A673 (cell line): ENCODE data around the gene ATG7. TPM values are rescaled to one million over a fixed set of nuclear protein-coding genes. Genes with fewer than 3 reads are reported as not detected.
A peak's percentile ranks its signal among the peaks of the same experiment; 100 is the strongest.

Experiments
- BruUV-seq: library from RNA; stranded (reverse); fragments of 400-500 nt; replicated peaks from 2 replicates; lab custom pipeline; 2021; lab: Mats Ljungman, UMichigan
- CTCF ChIA-PET: fragments of 300-600 bp; sonication (Branson Sonifier 250); formaldehyde crosslinking; loops from one replicate; lab custom pipeline; 2022; ENCODE audit warnings: antibody characterized with exemption; lab: Charles Lee
- POLR2A ChIA-PET: fragments of 300-600 bp; sonication (Branson Sonifier 250); formaldehyde crosslinking; loops from one replicate; lab custom pipeline; 2022; ENCODE audit warnings: antibody characterized with exemption; ENCODE audit not compliant: low non-redundant PET; lab: Charles Lee
- DNase-seq: peaks from one replicate; pipeline ENCODE4 v3.0.0-alpha.2; 2015; ENCODE audit warnings: low spot score
- H3K27ac ChIP-seq: fragments of 200-600 bp; sonication (generic); 2 replicates; pipeline ENCODE4 v1.5.1; 2016; ENCODE audit warnings: mixed run types, low read depth, mild to moderate bottlenecking, mixed read lengths, antibody characterized with exemption, low read length; ENCODE audit not compliant: poor library complexity, severe bottlenecking
- H3K27me3 ChIP-seq: fragments of 200-600 bp; sonication (generic); replicated peaks from 2 replicates; pipeline ENCODE4 v1.6.1; 2017; ENCODE audit warnings: mixed run types, low read depth, mild to moderate bottlenecking, mixed read lengths, antibody characterized with exemption, low read length; ENCODE audit not compliant: insufficient read depth, poor library complexity
- H3K36me3 ChIP-seq: fragments of 200-600 bp; sonication (generic); 2 replicates; pipeline ENCODE4 v1.6.1; 2016; ENCODE audit warnings: mixed run types, mild to moderate bottlenecking, mixed read lengths, antibody characterized with exemption, low read length; ENCODE audit not compliant: insufficient read depth, poor library complexity, severe bottlenecking
- H3K4me1 ChIP-seq: fragments of 200-600 bp; sonication (generic); 2 replicates; pipeline ENCODE4 v1.6.1; 2017; ENCODE audit warnings: mixed run types, mild to moderate bottlenecking, mixed read lengths, antibody characterized with exemption, low read length; ENCODE audit not compliant: insufficient read depth, poor library complexity, severe bottlenecking
- H3K4me3 ChIP-seq: fragments of 200-600 bp; sonication (generic); 2 replicates; pipeline ENCODE4 v1.5.1; 2016; ENCODE audit warnings: low read depth, mixed run types, mild to moderate bottlenecking, mixed read lengths, low read length; ENCODE audit not compliant: poor library complexity, severe bottlenecking
- H3K9me3 ChIP-seq: fragments of 200-600 bp; sonication (generic); 2 replicates; pipeline ENCODE4 v1.6.1; 2016; ENCODE audit warnings: mixed run types, low read depth, mild to moderate bottlenecking, mixed read lengths, antibody characterized with exemption, low read length; ENCODE audit not compliant: poor library complexity, severe bottlenecking
- EZH2 ChIP-seq: fragments of 200-600 bp; sonication (generic); IDR thresholded peaks from 2 replicates; pipeline ENCODE4 v1.6.1; 2017; ENCODE audit warnings: borderline replicate concordance, low read depth, mild to moderate bottlenecking, mixed read lengths, antibody characterized with exemption, low read length; ENCODE audit not compliant: poor library complexity, severe bottlenecking
- intact Hi-C: fragments of 100-400 bp; cut with micrococcal nuclease; formaldehyde crosslinking; loops from one replicate; pipeline ENCODE4 v1.10.0; 2022; ENCODE audit not compliant: unreplicated experiment
- total RNA-seq: library from RNA; stranded (reverse); gene quantifications from 2 replicates; pipeline ENCODE4 v1.2.3, GENCODE V29; 2021
- TF ChIP-seq, protein P1 (sequence below): fragments of 300-800, 200-600 bp; sonication (generic); conservative IDR thresholded peaks from 2 replicates; pipeline ENCODE4 v1.5.1; 2017; ENCODE audit warnings: low read depth, mild to moderate bottlenecking, antibody characterized with exemption, low read length, moderate library complexity, mixed read lengths

Gene ATG7
- total RNA-seq, 1 experiment from 2014 or later, result 30.9 TPM

DNA sequence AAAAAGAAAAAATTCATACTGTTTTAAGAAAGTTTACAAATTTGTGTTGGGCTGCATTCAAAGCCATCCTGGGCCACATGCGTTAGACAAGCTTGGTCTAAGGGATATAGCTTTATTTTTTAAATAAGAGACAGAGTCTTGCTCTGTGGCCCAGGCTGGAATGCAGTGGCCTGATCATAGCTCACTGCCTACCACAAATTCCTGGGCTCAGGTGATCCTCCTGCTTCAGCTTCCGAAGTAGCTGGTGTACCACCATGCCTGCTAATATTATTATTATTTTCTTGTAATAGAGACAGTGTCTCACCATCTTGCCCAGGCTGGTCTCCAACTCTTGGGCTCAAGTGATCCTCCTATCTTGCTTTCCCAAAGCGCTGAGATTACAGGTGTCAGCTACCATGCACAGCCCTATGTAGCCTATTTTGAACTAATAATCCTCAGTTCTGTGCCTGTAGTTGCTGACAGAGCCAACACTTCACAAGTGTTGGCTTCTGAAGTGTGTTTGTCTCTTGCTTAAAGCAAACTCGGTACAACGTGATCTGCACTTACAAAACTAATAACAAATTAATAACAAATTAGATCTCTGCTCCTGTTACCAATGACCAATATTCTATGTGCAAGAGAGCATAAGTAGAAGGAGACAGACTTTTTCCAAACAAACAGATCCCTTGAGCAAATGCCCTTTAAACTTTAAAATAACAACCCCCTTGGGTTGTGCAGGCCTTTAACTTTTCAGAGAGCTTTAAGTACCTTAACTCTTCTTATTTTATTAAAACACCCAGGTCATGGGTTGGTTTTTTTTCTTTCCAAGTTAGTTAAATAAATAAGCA is 236.4 kb downstream of the ATG7 start:
- no peak overlapping the region for H3K4me3 ChIP-seq
- POLR2A ChIA-PET, result interaction anchor here (0.6 to 0.7 kb wide), 3 partner anchors 26 to 47 kb away, joined by 3 to 7 read pairs (median 4); no protein-coding TSS in a partner anchor
- TF ChIP-seq, protein P1, sequence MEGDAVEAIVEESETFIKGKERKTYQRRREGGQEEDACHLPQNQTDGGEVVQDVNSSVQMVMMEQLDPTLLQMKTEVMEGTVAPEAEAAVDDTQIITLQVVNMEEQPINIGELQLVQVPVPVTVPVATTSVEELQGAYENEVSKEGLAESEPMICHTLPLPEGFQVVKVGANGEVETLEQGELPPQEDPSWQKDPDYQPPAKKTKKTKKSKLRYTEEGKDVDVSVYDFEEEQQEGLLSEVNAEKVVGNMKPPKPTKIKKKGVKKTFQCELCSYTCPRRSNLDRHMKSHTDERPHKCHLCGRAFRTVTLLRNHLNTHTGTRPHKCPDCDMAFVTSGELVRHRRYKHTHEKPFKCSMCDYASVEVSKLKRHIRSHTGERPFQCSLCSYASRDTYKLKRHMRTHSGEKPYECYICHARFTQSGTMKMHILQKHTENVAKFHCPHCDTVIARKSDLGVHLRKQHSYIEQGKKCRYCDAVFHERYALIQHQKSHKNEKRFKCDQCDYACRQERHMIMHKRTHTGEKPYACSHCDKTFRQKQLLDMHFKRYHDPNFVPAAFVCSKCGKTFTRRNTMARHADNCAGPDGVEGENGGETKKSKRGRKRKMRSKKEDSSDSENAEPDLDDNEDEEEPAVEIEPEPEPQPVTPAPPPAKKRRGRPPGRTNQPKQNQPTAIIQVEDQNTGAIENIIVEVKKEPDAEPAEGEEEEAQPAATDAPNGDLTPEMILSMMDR, result no peak
- no peak for TF ChIP-seq EZH2
- H3K36me3 ChIP-seq, result no peaks in the 10 kb centered on the region
- peak overlapping the region; percentile 71 for H3K27ac ChIP-seq
- DNase-seq, result no peak
- no peaks in the 10 kb centered on the region for H3K9me3 ChIP-seq
- no TSS peak for BruUV-seq
- intact Hi-C loops, result no loop called here
- no peaks in the 10 kb centered on the region for H3K27me3 ChIP-seq
- CTCF ChIA-PET, result no interaction called here
- peaks cover 31% of the 10 kb centered on the region for H3K4me1 ChIP-seq

DNA sequence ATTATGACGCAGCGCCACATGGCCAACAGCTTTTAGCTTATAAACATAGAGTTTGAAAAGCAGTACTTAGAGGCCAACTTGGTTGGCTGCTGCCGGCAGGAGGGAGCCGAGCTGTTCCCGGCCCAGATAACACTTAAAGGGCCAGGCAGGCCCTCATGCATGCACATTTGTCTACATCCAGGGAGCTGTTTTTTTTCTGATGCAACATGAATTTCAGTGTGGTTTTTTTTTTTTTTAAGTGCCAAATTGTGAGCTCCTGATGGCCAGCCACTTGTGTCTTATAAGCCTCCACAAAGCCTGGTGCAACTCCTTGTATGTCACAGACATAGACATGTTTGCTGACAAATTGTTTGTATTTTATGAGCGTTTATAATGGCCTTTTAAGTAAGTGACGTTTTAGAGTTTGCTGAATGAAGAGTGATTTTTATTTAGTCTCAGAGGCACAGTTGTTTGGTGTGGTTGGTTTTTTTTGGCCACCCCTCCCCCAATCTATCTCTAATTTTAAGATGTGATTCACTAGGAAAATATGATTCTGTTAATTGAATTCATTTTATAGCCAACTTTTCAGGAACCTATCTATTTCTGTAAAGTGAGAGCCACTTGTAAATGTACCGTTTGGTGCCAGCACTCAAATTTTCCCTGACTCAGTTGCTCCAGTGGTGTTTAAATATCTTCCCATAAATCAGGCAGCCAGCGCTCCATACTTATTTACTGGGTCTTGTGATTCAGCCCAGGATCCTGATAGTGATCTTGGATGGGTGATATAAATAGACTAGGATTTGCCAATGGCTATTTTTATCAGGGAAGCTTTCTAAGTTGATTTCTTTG is 237.2 kb downstream of the ATG7 start:
- H3K9me3 ChIP-seq, result no peaks in the 10 kb centered on the region
- peaks cover 40% of the 10 kb centered on the region for H3K4me1 ChIP-seq
- TF ChIP-seq, protein P1, result peak; percentile 32; the same call in 1 of the 2 replicates
- TF ChIP-seq EZH2, result no peak
- H3K27me3 ChIP-seq, result no peaks in the 10 kb centered on the region
- POLR2A ChIA-PET, result interaction anchor here (0.6 to 0.7 kb wide), 3 partner anchors 41 to 221 kb away, joined by 3 to 8 read pairs (median 7); no protein-coding TSS in a partner anchor
- intact Hi-C loops, result no loop called here
- DNase-seq, result peak; percentile 84
- H3K36me3 ChIP-seq, result no peaks in the 10 kb centered on the region
- CTCF ChIA-PET, result no interaction called here
- H3K27ac ChIP-seq, result peak overlapping the region; percentile 71
- H3K4me3 ChIP-seq, result no peak overlapping the region
- no TSS peak for BruUV-seq

DNA sequence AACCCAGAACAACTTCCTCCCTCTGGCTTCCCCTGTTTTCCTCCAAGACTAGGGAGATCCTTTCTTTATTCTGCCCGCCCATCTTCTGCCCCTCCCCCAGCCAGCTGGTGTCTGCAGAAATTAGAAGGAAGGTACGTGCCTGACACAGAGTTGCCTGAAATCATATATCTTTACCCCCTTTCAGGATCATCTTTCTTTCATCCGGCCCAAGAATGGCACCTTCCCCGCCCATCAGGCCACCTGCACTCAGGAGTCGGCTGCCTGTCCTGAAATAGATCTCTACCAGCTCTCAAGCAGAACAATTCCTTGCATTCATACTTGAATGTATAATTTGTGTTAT is 237.8 kb downstream of the ATG7 start:
- ChIA-PET POLR2A (no interaction called here), CTCF (no interaction called here)
- H3K27me3 ChIP-seq, result no peaks in the 10 kb centered on the region
- peak overlapping the region; percentile 71 for H3K27ac ChIP-seq
- H3K4me3 ChIP-seq, result no peak overlapping the region
- H3K9me3 ChIP-seq, result no peaks in the 10 kb centered on the region
- no peak for TF ChIP-seq EZH2
- BruUV-seq, result no TSS peak
- peak; percentile 29 for DNase-seq
- intact Hi-C loops, result loop anchor here (10.0 kb wide), 1 partner anchor 135 kb away; the partner anchor contains the start of gene VGLL4
- H3K4me1 ChIP-seq, result peaks cover 45% of the 10 kb centered on the region
- H3K36me3 ChIP-seq, result no peaks in the 10 kb centered on the region
